H1 (cell line): ENCODE data around the gene GNAO1. TPM values are rescaled to one million over a fixed set of nuclear protein-coding genes. Genes with fewer than 3 reads are reported as not detected.

Experiments used
- CTCF ChIA-PET: fragments of 300-600 bp; sonication (Branson Sonifier 250); formaldehyde crosslinking; loops from one replicate; lab custom pipeline; 2021; ENCODE audit not compliant: partially characterized antibody; lab: Charles Lee
- POLR2A ChIA-PET: fragments of 300-600 bp; sonication (Branson Sonifier 250); formaldehyde crosslinking; loops from one replicate; lab custom pipeline; 2021; ENCODE audit warnings: inconsistent platforms; ENCODE audit not compliant: partially characterized antibody; lab: Charles Lee
- DNase-seq, 2 experiments: peaks; one replicate each; pipeline versions ENCODE4 v3.0.0 to v3.0.0-alpha.2; 2010 to 2022; ENCODE audit warnings: low spot score in 2 of 2, low read depth in 1 of 2, mixed read lengths in 1 of 2
- FAIRE-seq: peaks from 2 replicates; lab custom pipeline; 2011; peaks lifted over from hg19 to GRCh38; lab: Jason Lieb, UNC
- H2AFZ ChIP-seq: 2 replicates; pipeline ENCODE4 v1.8.1; 2012; ENCODE audit warnings: low read length, inconsistent platforms
- H2AK5ac ChIP-seq: 2 replicates; pipeline ENCODE4 v1.6.1; 2013; ENCODE audit warnings: low read depth, low read length
- H2BK120ac ChIP-seq: replicated peaks from 2 replicates; pipeline ENCODE3; 2013; ENCODE audit warnings: low read depth, low read length, inconsistent platforms
- H2BK12ac ChIP-seq: 2 replicates; pipeline ENCODE4 v1.6.1; 2013; ENCODE audit warnings: low read depth, low read length
- H2BK15ac ChIP-seq: 2 replicates; pipeline ENCODE4 v1.6.1; 2013; ENCODE audit warnings: low read length
- H2BK20ac ChIP-seq: 2 replicates; pipeline ENCODE4 v1.6.1; 2013; ENCODE audit warnings: low read length
- H2BK5ac ChIP-seq: 2 replicates; pipeline ENCODE4 v1.6.1; 2013; ENCODE audit warnings: low read depth, low read length
- H3K14ac ChIP-seq: 2 replicates; pipeline ENCODE4 v1.6.1; 2013; ENCODE audit warnings: inconsistent platforms; ENCODE audit not compliant: insufficient read length
- H3K18ac ChIP-seq: 2 replicates; pipeline ENCODE4 v1.6.1; 2013; ENCODE audit warnings: low read length; ENCODE audit errors: extremely low read depth
- H3K23ac ChIP-seq: 2 replicates; pipeline ENCODE4 v1.6.1; 2013; ENCODE audit warnings: inconsistent platforms; ENCODE audit not compliant: insufficient read length
- H3K23me2 ChIP-seq: 2 replicates; pipeline ENCODE4 v1.6.1; 2013; ENCODE audit warnings: low read depth, low read length
- H3K27ac ChIP-seq: 2 replicates; pipeline ENCODE4 v1.6.1; 2011; ENCODE audit warnings: low read depth, low read length, inconsistent platforms
- H3K27me3 ChIP-seq, 4 experiments: replicated peaks in 1 of 4; 1 replicate in 1 of 4; 2 replicates in 3 of 4; pipeline versions ENCODE4 v1.6.1 to v1.8.1; 2011 to 2013; ENCODE audit warnings: low read length in 3 of 4, mild to moderate bottlenecking in 3 of 4, inconsistent platforms in 2 of 4, mixed read lengths in 2 of 4, moderate library complexity in 1 of 4; ENCODE audit not compliant: control insufficient read depth in 3 of 4, insufficient read depth in 3 of 4; ENCODE audit errors: extremely low read depth in 1 of 4
- H3K36me3 ChIP-seq, 4 experiments: 2 replicates each; pipeline versions ENCODE4 v1.6.1 to v1.8.1; 2011 to 2013; ENCODE audit warnings: mild to moderate bottlenecking in 4 of 4, low read length in 3 of 4, moderate library complexity in 2 of 4, control low read depth in 1 of 4, inconsistent platforms in 1 of 4; ENCODE audit not compliant: insufficient read depth in 4 of 4, control insufficient read depth in 2 of 4
- H3K4ac ChIP-seq: replicated peaks from 2 replicates; pipeline ENCODE3; 2013; ENCODE audit warnings: low read length, low read depth, mixed read lengths, inconsistent platforms; ENCODE audit not compliant: insufficient read length
- H3K4me1 ChIP-seq, 4 experiments: replicated peaks in 1 of 4; 1 replicate in 1 of 4; 2 replicates in 3 of 4; pipeline versions ENCODE4 v1.6.1 to v1.8.1; 2011 to 2013; ENCODE audit warnings: low read length in 3 of 4, inconsistent platforms in 2 of 4, mixed read lengths in 1 of 4; ENCODE audit not compliant: insufficient read depth in 4 of 4, control insufficient read depth in 3 of 4
- H3K4me2 ChIP-seq, 2 experiments: 2 replicates each; pipeline versions ENCODE4 v1.6.1 to v1.8.1; 2011 to 2013; ENCODE audit warnings: low read depth in 2 of 2, low read length in 2 of 2, control low read depth in 1 of 2, inconsistent platforms in 1 of 2, mild to moderate bottlenecking in 1 of 2; ENCODE audit not compliant: insufficient read depth in 1 of 2
- H3K4me3 ChIP-seq, 4 experiments: fragments of 200-600, 300-600 bp in 1 of 4; sonication (generic), shearing (Covaris generic), sonication (Bioruptor Twin) in 1 of 4; 2 replicates each; pipeline versions ENCODE4 v1.5.1 to v1.8.1; 2011 to 2016; ENCODE audit warnings: low read length in 4 of 4, low read depth in 3 of 4, control low read depth in 2 of 4, inconsistent platforms in 2 of 4, mild to moderate bottlenecking in 2 of 4, mixed read lengths in 1 of 4, moderate library complexity in 1 of 4; ENCODE audit not compliant: insufficient read depth in 2 of 4; ENCODE audit errors: extremely low read depth in 1 of 4
- H3K56ac ChIP-seq: replicated peaks from 2 replicates; pipeline ENCODE3; 2013; ENCODE audit warnings: low read depth, mild to moderate bottlenecking, mixed read lengths, low read length, inconsistent platforms; ENCODE audit not compliant: insufficient read length
- H3K79me1 ChIP-seq: 2 replicates; pipeline ENCODE4 v1.6.1; 2013; ENCODE audit warnings: low read depth, low read length, control low read depth
- H3K79me2 ChIP-seq, 2 experiments: 2 replicates each; pipeline versions ENCODE4 v1.6.1 to v1.8.1; 2012 to 2013; ENCODE audit warnings: low read length in 2 of 2, mild to moderate bottlenecking in 2 of 2, inconsistent platforms in 1 of 2; ENCODE audit not compliant: insufficient read depth in 2 of 2, control insufficient read depth in 1 of 2
- H3K9ac ChIP-seq, 4 experiments: replicated peaks in 1 of 4; 1 replicate in 1 of 4; 2 replicates in 3 of 4; pipeline versions ENCODE4 v1.6.1 to v1.8.1; 2011 to 2013; ENCODE audit warnings: low read depth in 3 of 4, low read length in 3 of 4, control low read depth in 2 of 4, mild to moderate bottlenecking in 2 of 4, moderate library complexity in 2 of 4, inconsistent platforms in 1 of 4; ENCODE audit errors: extremely low read depth in 1 of 4
- H3K9me3 ChIP-seq, 2 experiments: 2 replicates each; pipeline versions ENCODE4 v1.6.1 to v1.8.1; 2012 to 2013; ENCODE audit warnings: mild to moderate bottlenecking in 2 of 2, moderate library complexity in 2 of 2, control low read depth in 1 of 2, inconsistent platforms in 1 of 2, low read depth in 1 of 2, low read length in 1 of 2, mixed read lengths in 1 of 2; ENCODE audit not compliant: insufficient read depth in 2 of 2
- H4K20me1 ChIP-seq, 2 experiments: replicated peaks in 1 of 2; 2 replicates each; pipeline versions ENCODE3 to v1.8.1; 2011 to 2013; ENCODE audit warnings: inconsistent platforms in 2 of 2, low read length in 2 of 2, mild to moderate bottlenecking in 1 of 2; ENCODE audit not compliant: insufficient read depth in 2 of 2, control insufficient read depth in 1 of 2
- H4K5ac ChIP-seq: 2 replicates; pipeline ENCODE4 v1.6.1; 2013; ENCODE audit warnings: low read length, low read depth, mixed read lengths, inconsistent platforms; ENCODE audit not compliant: insufficient read length
- H4K8ac ChIP-seq: 2 replicates; pipeline ENCODE4 v1.8.0; 2013; ENCODE audit warnings: mild to moderate bottlenecking, moderate library complexity, low read length, inconsistent platforms; ENCODE audit not compliant: insufficient read depth; ENCODE audit errors: extremely low read depth
- H4K91ac ChIP-seq: replicated peaks from 2 replicates; pipeline ENCODE3; 2013; ENCODE audit warnings: low read length, mixed read lengths, inconsistent platforms; ENCODE audit not compliant: insufficient read length
- EGR1 ChIP-seq: IDR thresholded peaks from 2 replicates; pipeline ENCODE4 v1.6.1; 2011; ENCODE audit warnings: low read depth, low read length, borderline replicate concordance
- EP300 ChIP-seq, 2 experiments: IDR thresholded peaks; 1 replicate in 1 of 2; 2 replicates in 1 of 2; pipeline ENCODE4 v1.6.1; 2011 to 2012; ENCODE audit warnings: low read depth in 2 of 2, low read length in 2 of 2, mild to moderate bottlenecking in 2 of 2, borderline replicate concordance in 1 of 2, inconsistent platforms in 1 of 2, moderate library complexity in 1 of 2
- EZH2 ChIP-seq: fragments of 200-600 bp; sonication (generic); IDR thresholded peaks from 2 replicates; pipeline ENCODE4 v1.7.1; 2012; ENCODE audit warnings: low read depth, mild to moderate bottlenecking, moderate library complexity, low read length, inconsistent platforms; ENCODE audit not compliant: severe bottlenecking
- HDAC6 ChIP-seq: IDR thresholded peaks from one replicate; pipeline ENCODE4 v1.7.1; 2012; ENCODE audit warnings: low read depth, mild to moderate bottlenecking, inconsistent platforms, low read length, moderate library complexity
- JUN ChIP-seq: IDR thresholded peaks from 2 replicates; pipeline ENCODE4 v1.6.1; 2011; ENCODE audit warnings: low read depth, mild to moderate bottlenecking, improper control_type of control experiment, low read length
- MAFK ChIP-seq: IDR thresholded peaks from 2 replicates; pipeline ENCODE4 v1.6.1; 2012; ENCODE audit warnings: low read depth, mild to moderate bottlenecking, improper control_type of control experiment, low read length
- SAP30 ChIP-seq: fragments of 300-600 bp; sonication (generic); IDR thresholded peaks from 2 replicates; pipeline ENCODE4 v1.7.1; 2012; ENCODE audit warnings: low read length, moderate library complexity, mild to moderate bottlenecking, inconsistent platforms; ENCODE audit not compliant: insufficient read depth, insufficient replicate concordance
- SIN3A ChIP-seq, 2 experiments: IDR thresholded peaks in 1 of 2; conservative IDR thresholded peaks in 1 of 2; 2 replicates each; pipeline ENCODE4 v1.6.1; 2011 to 2012; ENCODE audit warnings: low read length in 2 of 2, improper control_type of control experiment in 1 of 2, low read depth in 1 of 2, mild to moderate bottlenecking in 1 of 2
- SIX5 ChIP-seq: IDR thresholded peaks from 2 replicates; pipeline ENCODE4 v1.6.1; 2011; ENCODE audit warnings: mild to moderate bottlenecking, low read depth, low read length
- TAF7 ChIP-seq: optimal IDR thresholded peaks from 2 replicates; pipeline ENCODE3; 2011; ENCODE audit warnings: low read depth, mild to moderate bottlenecking, inconsistent platforms, low read length, moderate library complexity, borderline replicate concordance
- TEAD4 ChIP-seq: IDR thresholded peaks from 2 replicates; pipeline ENCODE4 v1.6.1; 2012; ENCODE audit warnings: low read depth, low read length, inconsistent platforms, mixed read lengths
- YY1 ChIP-seq: IDR thresholded peaks from 2 replicates; pipeline ENCODE4 v1.6.1; 2011; ENCODE audit warnings: low read depth, mild to moderate bottlenecking, low read length
- WGBS, 2 experiments: shearing (Covaris generic) in 1 of 2; methylation state at CpG; one replicate each; pipeline versions ENCODE4 v1.1.6 to v1.1.7; 2013 to 2015; ENCODE audit warnings: low lambda C conversion rate in 2 of 2, mixed read lengths in 2 of 2, inconsistent platforms in 1 of 2, low coverage in 1 of 2, missing lambda C conversion rate in 1 of 2; ENCODE audit not compliant: insufficient replicate concordance in 2 of 2, insufficient coverage in 1 of 2, insufficient read length in 1 of 2; ENCODE audit errors: extremely low coverage in 1 of 2, missing lambda C conversion rate in 1 of 2; 5-methylcytosine and 5-hydroxymethylcytosine counted together
- polyA plus RNA-seq, 7 experiments: library from polyadenylated mRNA; depleted of rRNA in 3 of 7; stranded (reverse) in 5 of 7; unstranded in 2 of 7; fragments of >200 nt in 5 of 7; fragments of 200-250 nt in 2 of 7; gene quantifications; 1 replicate in 5 of 7; 2 replicates in 1 of 7; 4 replicates in 1 of 7; pipeline versions ENCODE4 v1.2.1 to v1.2.3, GENCODE V29; 2011 to 2013; ENCODE audit warnings: missing spikeins in 2 of 7, mixed read lengths in 2 of 7
- total RNA-seq: library from RNA; stranded (reverse); fragmentation: NEBNext Ultra II Directional; extraction: Animal tissue kit (Norgen Biotek cat#: 25700); gene quantifications from 2 replicates; pipeline ENCODE4 v1.2.1, GENCODE V29; 2021

The GNAO1 gene
- total and polyA plus RNA-seq, 2 of the 8 experiments (the other 6 are each of a cell fraction or from before 2014, with no cell fraction given): 6.7 to 34.4 TPM

- ChIA-PET CTCF (interaction anchor here (1.2 to 6.9 kb wide), 3 partner anchors 18 to 220 kb away, joined by 3 to 70 read pairs (median 12); no protein-coding TSS in a partner anchor), POLR2A (no interaction called here)
- no peak overlapping the region for H3K14ac ChIP-seq
- no peaks in the 10 kb centered on the region for H3K23me2 ChIP-seq
- no peak overlapping the region for H3K4me3 ChIP-seq
- H3K18ac ChIP-seq: no peak overlapping the region
- H2BK120ac ChIP-seq: no peak overlapping the region
- H2BK12ac ChIP-seq: no peak overlapping the region
- H3K36me3 ChIP-seq: no peaks in the 10 kb centered on the region
- no peak overlapping the region for H3K4me2 ChIP-seq
- no peak overlapping the region for H2BK5ac ChIP-seq
- no peak overlapping the region for H3K27ac ChIP-seq
- peaks cover 0 to 3% (median 0%) of the 10 kb centered on the region in 4 experiments; a peak in 3 of 7 replicates for H3K4me1 ChIP-seq
- FAIRE-seq (no peak), DNase-seq (no peak)
- H4K8ac ChIP-seq: no peak overlapping the region
- no peak overlapping the region for H4K5ac ChIP-seq
- 91% methylated on average over 7 of the region's 7 CpGs; no CpG with 5 or more reads in 1 of the 2 experiments for WGBS, 2 experiments
- no peak overlapping the region for H3K4ac ChIP-seq
- H3K79me1 ChIP-seq: peaks cover 2% of the 10 kb centered on the region; the same call in 1 of the 2 replicates
- no peaks in the 10 kb centered on the region for H3K9me3 ChIP-seq
- H3K79me2 ChIP-seq: no peaks in the 10 kb centered on the region
- no peaks in the 10 kb centered on the region for H3K27me3 ChIP-seq
- H3K56ac ChIP-seq: no peak overlapping the region
- no peak overlapping the region for H3K9ac ChIP-seq
- H2BK20ac ChIP-seq: no peak overlapping the region
- no peak overlapping the region for H2AK5ac ChIP-seq
- H2BK15ac ChIP-seq: no peak overlapping the region
- no peak overlapping the region for H2AFZ ChIP-seq
- H4K20me1 ChIP-seq: peaks cover 2 to 5% of the 10 kb centered on the region in 2 experiments
- TF ChIP-seq EGR1 (no peak), HDAC6 (no peak), TEAD4 (no peak), EP300 (IDR thresholded peaks at IDR 0.05; ENCODE audit: borderline replicate concordance in 1 of 2, low read depth in 2 of 2, low read length in 2 of 2) (no peak), MAFK (no peak), SAP30 (no peak), SIX5 (no peak), JUN (no peak), SIN3A (conservative IDR thresholded peaks at IDR 0.05 in 1 of 2, IDR thresholded peaks at IDR 0.05 in 1 of 2; ENCODE audit: low read depth in 1 of 2, low read length in 2 of 2) (no peak), YY1 (no peak), EZH2 (no peak), TAF7 (no peak)
- no peak overlapping the region for H4K91ac ChIP-seq
- no peak overlapping the region for H3K23ac ChIP-seq
Observed at GRCh38 chr16:56261656-56262055, 70.4 kb downstream of the GNAO1 start.
